ENCODE results near the gene FFAR1.
A peak's percentile ranks its signal among the peaks of the same experiment; 100 is the strongest.

Gene FFAR1

DNA sequence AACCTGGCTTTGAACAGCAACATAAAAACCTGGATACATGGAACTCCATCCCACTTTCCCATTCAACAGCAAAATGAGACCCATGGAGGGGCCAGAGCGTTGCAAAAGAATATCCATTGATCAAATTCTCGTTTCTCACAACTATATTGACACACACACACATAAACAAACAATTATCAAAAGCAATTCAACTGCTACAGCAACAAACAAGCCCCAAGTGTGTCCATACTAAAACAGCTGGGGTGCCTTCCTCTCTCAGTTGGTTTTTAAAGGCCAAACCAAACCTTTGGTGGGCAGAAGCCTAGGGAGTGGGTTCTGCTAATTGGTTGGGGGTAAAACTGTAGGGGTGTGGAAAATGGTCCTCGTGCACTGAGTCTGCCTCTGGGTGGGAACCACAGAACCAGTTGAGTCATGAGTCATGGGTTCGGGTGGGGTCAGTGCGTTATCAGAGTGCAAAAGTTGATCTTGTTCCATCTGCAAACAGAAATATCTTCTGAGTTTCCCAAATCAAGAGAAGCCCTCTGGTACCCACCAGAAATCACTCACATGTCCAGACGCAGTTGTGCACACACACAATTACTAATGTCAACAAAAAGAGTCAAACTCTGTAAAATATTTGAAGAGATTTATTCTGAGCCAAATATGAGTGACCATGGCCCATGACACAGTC lies 41.6 kb downstream of the FFAR1 start:
- TF ChIP-seq, protein P1, sequence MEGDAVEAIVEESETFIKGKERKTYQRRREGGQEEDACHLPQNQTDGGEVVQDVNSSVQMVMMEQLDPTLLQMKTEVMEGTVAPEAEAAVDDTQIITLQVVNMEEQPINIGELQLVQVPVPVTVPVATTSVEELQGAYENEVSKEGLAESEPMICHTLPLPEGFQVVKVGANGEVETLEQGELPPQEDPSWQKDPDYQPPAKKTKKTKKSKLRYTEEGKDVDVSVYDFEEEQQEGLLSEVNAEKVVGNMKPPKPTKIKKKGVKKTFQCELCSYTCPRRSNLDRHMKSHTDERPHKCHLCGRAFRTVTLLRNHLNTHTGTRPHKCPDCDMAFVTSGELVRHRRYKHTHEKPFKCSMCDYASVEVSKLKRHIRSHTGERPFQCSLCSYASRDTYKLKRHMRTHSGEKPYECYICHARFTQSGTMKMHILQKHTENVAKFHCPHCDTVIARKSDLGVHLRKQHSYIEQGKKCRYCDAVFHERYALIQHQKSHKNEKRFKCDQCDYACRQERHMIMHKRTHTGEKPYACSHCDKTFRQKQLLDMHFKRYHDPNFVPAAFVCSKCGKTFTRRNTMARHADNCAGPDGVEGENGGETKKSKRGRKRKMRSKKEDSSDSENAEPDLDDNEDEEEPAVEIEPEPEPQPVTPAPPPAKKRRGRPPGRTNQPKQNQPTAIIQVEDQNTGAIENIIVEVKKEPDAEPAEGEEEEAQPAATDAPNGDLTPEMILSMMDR (IDR thresholded peaks at IDR 0.05; ENCODE audit: control insufficient read depth, extremely low read depth, insufficient read depth): no peak
- DNase-seq (ENCODE audit: low read depth): no peak
- H3K4me3 ChIP-seq (ENCODE audit: low read depth, low read length): no peak overlapping the region

DNA sequence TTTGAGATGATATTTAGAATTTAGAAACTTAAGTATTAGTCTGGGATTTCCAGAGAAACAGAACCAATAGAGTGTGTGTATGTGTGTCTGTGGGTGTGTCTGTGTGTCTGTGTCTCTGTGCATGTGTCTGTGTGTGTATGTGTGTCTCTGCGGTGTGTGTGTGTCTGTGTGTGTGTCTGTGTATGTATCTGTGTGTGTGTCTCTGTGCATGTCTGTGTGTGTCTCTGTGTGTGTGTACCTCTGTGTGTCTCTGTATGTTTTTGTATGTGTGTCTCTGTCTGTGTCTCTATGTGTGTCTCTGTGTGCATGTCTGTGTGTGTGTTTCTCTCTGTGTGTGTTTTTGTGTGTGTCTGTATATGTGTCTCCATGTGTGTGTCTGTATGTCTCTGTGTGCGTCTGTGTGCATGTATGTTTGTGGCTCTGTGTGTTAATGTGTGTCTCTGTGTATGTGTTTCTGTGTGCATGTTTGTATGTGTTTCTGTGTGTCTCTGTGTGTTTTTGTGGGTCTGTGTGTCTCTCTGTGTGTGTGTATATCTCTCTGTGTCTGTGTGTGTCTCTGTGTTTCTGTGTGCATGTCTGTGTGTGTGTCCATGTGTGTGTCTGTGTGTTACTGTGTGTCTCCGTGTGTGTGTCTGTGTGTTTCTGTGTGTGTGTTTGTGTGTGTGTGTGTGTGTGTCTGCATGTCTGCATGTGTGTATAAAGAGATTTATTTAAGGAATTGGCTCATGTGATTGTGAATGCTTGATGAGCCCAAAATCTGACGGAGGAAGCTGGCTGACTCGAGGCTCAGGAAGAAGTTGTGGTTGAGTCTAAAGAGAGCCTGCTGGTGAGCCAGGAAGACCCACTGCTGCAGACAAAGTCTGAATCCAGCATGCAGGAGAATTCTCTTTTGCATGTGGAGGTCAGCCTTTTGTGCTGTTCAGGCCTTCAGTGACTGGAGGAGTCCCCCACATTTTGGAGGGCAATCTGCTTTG lies 45.3 kb downstream of the FFAR1 start:
- H3K4me3 ChIP-seq (ENCODE audit: low read depth, low read length): no peak overlapping the region
- TF ChIP-seq, protein P1 (IDR thresholded peaks at IDR 0.05; ENCODE audit: control insufficient read depth, extremely low read depth, insufficient read depth): no peak

DNA sequence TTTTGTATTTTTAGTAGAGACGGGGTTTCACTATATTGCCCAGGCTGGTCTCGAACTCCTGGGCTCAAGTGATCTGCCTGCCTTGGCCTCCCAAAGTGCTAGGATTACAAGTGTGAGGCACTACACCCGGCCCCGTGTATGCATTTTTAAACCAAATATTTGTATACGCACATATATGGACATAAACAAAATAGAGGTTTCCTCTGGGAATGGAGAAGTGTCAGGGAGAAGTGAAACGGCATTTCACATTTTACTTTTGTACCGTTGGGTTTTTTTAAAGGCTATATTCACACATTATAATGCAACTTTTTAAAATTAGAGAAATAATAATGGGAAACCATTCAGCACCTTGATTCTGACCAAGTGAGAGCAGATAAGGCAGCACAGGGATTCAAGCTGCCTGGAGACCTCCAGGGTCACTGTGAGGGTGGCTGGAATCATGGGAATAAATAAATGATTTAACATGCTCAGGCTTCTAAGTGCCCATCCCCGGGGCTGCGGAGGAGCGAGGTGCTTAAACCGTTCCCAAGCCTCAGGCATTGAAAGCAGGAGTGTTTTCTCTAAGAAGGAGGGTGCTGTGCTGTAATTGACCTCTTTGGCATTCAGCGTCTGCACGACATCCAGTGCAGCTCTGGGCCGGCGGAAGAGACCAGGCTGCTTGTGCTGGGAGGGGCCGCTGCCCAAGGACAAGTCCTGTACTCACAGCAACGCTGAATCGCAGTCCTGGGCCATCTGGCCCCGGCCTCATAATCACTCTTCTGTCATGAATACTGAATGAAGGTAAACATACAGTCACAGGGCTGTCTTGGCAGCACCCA lies 47.9 kb downstream of the FFAR1 start:
- peak; percentile 6 for DNase-seq (ENCODE audit: low read depth)
- no peak overlapping the region for H3K4me3 ChIP-seq (ENCODE audit: low read depth, low read length)
- TF ChIP-seq, protein P1 (IDR thresholded peaks at IDR 0.05; ENCODE audit: control insufficient read depth, extremely low read depth, insufficient read depth): no peak

More for the DNA sequence above, 45.3 kb downstream of the FFAR1 start:
- DNase-seq (ENCODE audit: low read depth): no peak

DNA sequence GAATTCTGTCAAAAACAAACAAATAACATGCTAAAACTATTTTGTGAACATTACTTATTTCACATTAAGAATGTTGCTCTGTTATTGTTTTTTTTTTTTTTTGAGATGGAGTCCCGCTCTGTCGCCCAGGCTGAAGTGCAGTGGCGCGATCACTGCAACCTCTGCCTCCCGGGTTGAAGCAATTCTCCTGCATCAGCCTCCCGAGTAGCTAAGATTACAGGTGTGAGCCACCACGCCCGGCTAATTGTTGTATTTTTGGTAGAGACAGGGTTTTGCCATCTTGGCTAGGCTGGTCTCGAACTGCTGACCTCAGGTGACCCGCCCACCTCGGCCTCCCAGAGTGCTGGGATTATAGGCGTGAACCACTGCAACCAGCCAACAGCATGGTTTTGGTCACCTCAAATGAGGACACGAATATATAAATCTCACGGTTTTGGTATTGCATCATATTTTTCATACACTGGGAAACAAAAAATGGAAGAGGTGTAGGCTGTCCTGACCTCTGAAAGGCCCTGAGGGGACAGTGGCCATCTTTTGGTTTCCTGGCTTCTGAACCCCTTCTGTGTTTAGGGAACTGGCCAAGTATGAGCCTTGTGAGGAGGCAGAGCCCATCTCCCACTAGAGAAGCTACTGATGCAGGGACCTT lies 48.7 kb downstream of the FFAR1 start:
- DNase-seq (ENCODE audit: low read depth): no peak
- TF ChIP-seq, protein P1 (IDR thresholded peaks at IDR 0.05; ENCODE audit: control insufficient read depth, extremely low read depth, insufficient read depth): no peak
- no peak overlapping the region for H3K4me3 ChIP-seq (ENCODE audit: low read depth, low read length)

DNA sequence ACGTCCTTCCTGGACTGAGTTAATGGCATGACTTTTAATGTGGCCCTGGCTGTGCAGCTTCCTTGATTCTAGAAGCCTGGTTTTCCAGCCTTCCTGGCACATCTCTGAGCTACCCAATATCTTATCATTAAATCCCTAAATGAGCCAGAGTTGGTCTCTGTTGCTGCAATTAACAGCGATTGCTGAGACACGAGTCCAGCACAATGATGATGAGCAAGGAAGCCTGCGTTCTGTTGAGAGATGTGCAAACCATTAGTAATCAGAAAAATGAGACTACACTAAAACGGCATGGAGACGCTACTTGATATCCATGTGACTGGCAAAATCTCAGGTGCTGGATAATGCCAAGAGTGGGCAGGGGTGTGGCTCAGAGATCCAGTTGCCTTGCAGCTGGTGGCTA lies 49.4 kb downstream of the FFAR1 start:
- TF ChIP-seq, protein P1 (IDR thresholded peaks at IDR 0.05; ENCODE audit: control insufficient read depth, extremely low read depth, insufficient read depth): no peak
- no peak for DNase-seq (ENCODE audit: low read depth)
- no peak overlapping the region for H3K4me3 ChIP-seq (ENCODE audit: low read depth, low read length)

Measured in LNCaP clone FGC (cell line).